Bronchial epithelial cell (primary cell): ENCODE data around the gene SLC2A9. TPM values are rescaled to one million over a fixed set of nuclear protein-coding genes. Genes with fewer than 3 reads are reported as not detected.

ENCODE experiments used
- DNase-seq: peaks from one replicate; pipeline ENCODE4 v3.0.0-alpha.2; 2010; ENCODE audit warnings: low read depth
- FAIRE-seq: peaks from 2 replicates; lab custom pipeline; 2011; peaks lifted over from hg19 to GRCh38; lab: Jason Lieb, UNC
- H3K27me3 ChIP-seq: 2 replicates; pipeline ENCODE4 v1.5.1; 2011; ENCODE audit warnings: low read length; ENCODE audit not compliant: control insufficient read depth, insufficient read depth
- H3K36me3 ChIP-seq: 2 replicates; pipeline ENCODE4 v1.5.1; 2011; ENCODE audit warnings: low read length; ENCODE audit not compliant: control insufficient read depth, insufficient read depth
- H3K4me3 ChIP-seq: 2 replicates; pipeline ENCODE4 v1.5.1; 2011; ENCODE audit warnings: mild to moderate bottlenecking, low read depth, low read length, control low read depth
- CTCF ChIP-seq: IDR thresholded peaks from 2 replicates; pipeline ENCODE4 v1.5.1; 2011; ENCODE audit warnings: mild to moderate bottlenecking, moderate library complexity, low read length, control low read depth, inconsistent platforms; ENCODE audit not compliant: insufficient read depth, severe bottlenecking
- total RNA-seq: library from RNA; depleted of rRNA; stranded (reverse); fragments of >200 nt; gene quantifications from 2 replicates; pipeline ENCODE4 v1.2.1, GENCODE V29; 2014

Gene SLC2A9
- total RNA-seq, 1 donor from 2014 or later: 29.7 TPM

GRCh38 chr4:9970399-9971011, 50.8 kb downstream of the SLC2A9 start:
- DNase-seq: no peak
- H3K27me3 ChIP-seq: no peaks in the 10 kb centered on the region
- no peak overlapping the region for H3K4me3 ChIP-seq
- no peak for FAIRE-seq
- TF ChIP-seq CTCF: no peak
- H3K36me3 ChIP-seq: peaks cover 5% of the 10 kb centered on the region

GRCh38 chr4:9969526-9970398, 51.5 kb downstream of the SLC2A9 start:
- peaks cover 5% of the 10 kb centered on the region for H3K36me3 ChIP-seq
- DNase-seq: no peak
- TF ChIP-seq CTCF: no peak
- no peak for FAIRE-seq
- H3K4me3 ChIP-seq: no peak overlapping the region
- H3K27me3 ChIP-seq: no peaks in the 10 kb centered on the region

GRCh38 chr4:9968472-9968871, 52.8 kb downstream of the SLC2A9 start:
- TF ChIP-seq CTCF: no peak

GRCh38 chr4:9964879-9965278, 56.4 kb downstream of the SLC2A9 start:
- H3K27me3 ChIP-seq: no peaks in the 10 kb centered on the region
- no peak for TF ChIP-seq CTCF
- no peak overlapping the region for H3K4me3 ChIP-seq
- FAIRE-seq (no peak), DNase-seq (peak; percentile 22)
- H3K36me3 ChIP-seq: peaks cover 8% of the 10 kb centered on the region

More at GRCh38 chr4:9968472-9968871, 52.8 kb downstream of the SLC2A9 start:
- Histone ChIP-seq H3K27me3 (no peaks in the 10 kb centered on the region), H3K36me3 (peaks cover 9% of the 10 kb centered on the region), H3K4me3 (no peak overlapping the region)
- no peak for DNase-seq
- no peak for FAIRE-seq

- DNase-seq (no peak), FAIRE-seq (no peak)
- H3K4me3 ChIP-seq: no peak overlapping the region
- TF ChIP-seq CTCF: no peak
- no peaks in the 10 kb centered on the region for H3K27me3 ChIP-seq
- peaks cover 8% of the 10 kb centered on the region for H3K36me3 ChIP-seq
Measured at GRCh38 chr4:9963328-9963727, 58.0 kb downstream of the SLC2A9 start.
